ENCODE data around the gene HPF1. TPM values are rescaled to one million over a fixed set of nuclear protein-coding genes. Genes with fewer than 3 reads are reported as not detected.

The HPF1 gene
- total RNA-seq, 1 donor from 2014 or later, result 49.8 TPM

GRCh38 chr4:169730564-169730963 is 27.2 kb downstream of the HPF1 start:
- Mint-ChIP-seq H3K9me3 (no peaks in the 10 kb centered on the region), H3K27me3 (ENCODE audit: low read depth) (no peaks in the 10 kb centered on the region), H3K4me1 (no peaks in the 10 kb centered on the region), H3K4me3 (no peak overlapping the region), H3K27ac (ENCODE audit: unreplicated experiment) (no peak overlapping the region), H3K36me3 (ENCODE audit: low read depth) (peaks cover 21% of the 10 kb centered on the region)
- no peak for DNase-seq (ENCODE audit: low read depth, low spot score)
- TF ChIP-seq CTCF (conservative IDR thresholded peaks at IDR 0.05), result no peak

GRCh38 chr4:169727616-169728015 is 30.1 kb downstream of the HPF1 start:
- TF ChIP-seq CTCF (conservative IDR thresholded peaks at IDR 0.05), result no peak
- Mint-ChIP-seq H3K27me3 (ENCODE audit: low read depth) (no peaks in the 10 kb centered on the region), H3K4me1 (no peaks in the 10 kb centered on the region), H3K36me3 (ENCODE audit: low read depth) (peaks cover 13% of the 10 kb centered on the region), H3K4me3 (no peak overlapping the region), H3K27ac (ENCODE audit: unreplicated experiment) (no peak overlapping the region), H3K9me3 (no peaks in the 10 kb centered on the region)
- no peak for DNase-seq (ENCODE audit: low read depth, low spot score)

- no peak for TF ChIP-seq CTCF (conservative IDR thresholded peaks at IDR 0.05)
- Mint-ChIP-seq H3K9me3 (no peaks in the 10 kb centered on the region), H3K4me1 (no peaks in the 10 kb centered on the region), H3K4me3 (no peak overlapping the region), H3K27me3 (ENCODE audit: low read depth) (no peaks in the 10 kb centered on the region), H3K27ac (ENCODE audit: unreplicated experiment) (no peak overlapping the region), H3K36me3 (ENCODE audit: low read depth) (no peaks in the 10 kb centered on the region)
- DNase-seq (ENCODE audit: low read depth, low spot score), result no peak
These were observed 33.5 kb downstream of the HPF1 start for GRCh38 chr4:169724260-169724659.

GRCh38 chr4:169723207-169723965 is 34.4 kb downstream of the HPF1 start:
- H3K4me1 Mint-ChIP-seq, result no peaks in the 10 kb centered on the region
- no peak overlapping the region for H3K4me3 Mint-ChIP-seq
- H3K36me3 Mint-ChIP-seq (ENCODE audit: low read depth), result no peaks in the 10 kb centered on the region
- no peaks in the 10 kb centered on the region for H3K27me3 Mint-ChIP-seq (ENCODE audit: low read depth)
- no peak for TF ChIP-seq CTCF (conservative IDR thresholded peaks at IDR 0.05)
- DNase-seq (ENCODE audit: low read depth, low spot score), result no peak
- H3K9me3 Mint-ChIP-seq, result no peaks in the 10 kb centered on the region
- no peak overlapping the region for H3K27ac Mint-ChIP-seq (ENCODE audit: unreplicated experiment)

GRCh38 chr4:169720529-169720928 is 37.2 kb downstream of the HPF1 start:
- Mint-ChIP-seq H3K4me3 (no peak overlapping the region), H3K36me3 (ENCODE audit: low read depth) (no peaks in the 10 kb centered on the region), H3K27ac (ENCODE audit: unreplicated experiment) (no peak overlapping the region), H3K9me3 (no peaks in the 10 kb centered on the region), H3K27me3 (ENCODE audit: low read depth) (no peaks in the 10 kb centered on the region), H3K4me1 (no peaks in the 10 kb centered on the region)
- no peak for TF ChIP-seq CTCF (conservative IDR thresholded peaks at IDR 0.05)
- no peak for DNase-seq (ENCODE audit: low read depth, low spot score)
